K562 (cell line): Measurements from ENCODE around the gene GPRIN3.

Experiments used
- CBX2 ChIP-seq: fragments of 200-600 bp; sonication (generic); IDR thresholded peaks from one replicate; pipeline ENCODE4 v1.6.1; 2012; ENCODE audit warnings: mild to moderate bottlenecking, low read length, inconsistent platforms; ENCODE audit not compliant: insufficient read depth, poor library complexity, severe bottlenecking
- EZH2 ChIP-seq: IDR thresholded peaks from 2 replicates; pipeline ENCODE4 v1.6.1; 2012; ENCODE audit warnings: low read depth, mild to moderate bottlenecking, inconsistent platforms, low read length, borderline replicate concordance
- FIP1L1 ChIP-seq: fragments of 200-400 bp; formaldehyde crosslinking; IDR thresholded peaks from 2 replicates; pipeline ENCODE4 v1.6.1; 2018; ENCODE audit warnings: mild to moderate bottlenecking, low read depth, low read length; ENCODE audit not compliant: poor library complexity, severe bottlenecking
- NFYB ChIP-seq: IDR thresholded peaks from 2 replicates; pipeline ENCODE4 v1.6.1; 2011; ENCODE audit warnings: mild to moderate bottlenecking, moderate library complexity; ENCODE audit not compliant: insufficient read length; ENCODE audit errors: extremely low read depth
- POLR2A ChIP-seq: fragments of 450-650 bp; conservative IDR thresholded peaks from 2 replicates; pipeline ENCODE4 v1.6.1; 2016
- POLR2AphosphoS5 ChIP-seq: IDR thresholded peaks from 2 replicates; pipeline ENCODE4 v1.6.1; 2011; ENCODE audit warnings: mild to moderate bottlenecking, low read depth, low read length, moderate library complexity; ENCODE audit not compliant: control insufficient read depth, insufficient read depth
- YBX1 ChIP-seq: fragments of 450-650 bp; IDR thresholded peaks from 2 replicates; pipeline ENCODE4 v1.7.1; 2016; ENCODE audit warnings: mild to moderate bottlenecking
- ZNF79 ChIP-seq: fragments of 250-450 bp; sonication (Bioruptor Pico); IDR thresholded peaks from 2 replicates; pipeline ENCODE4 v1.4.0; 2020; ENCODE audit warnings: low read depth, mild to moderate bottlenecking, moderate library complexity
- ZNF830 ChIP-seq: fragments of 250-450 bp; sonication (Bioruptor Pico); IDR thresholded peaks from 2 replicates; pipeline ENCODE4 v1.5.0; 2021; ENCODE audit warnings: mild to moderate bottlenecking
- TF ChIP-seq, protein P1 (sequence below): fragments of 450-650 bp; conservative IDR thresholded peaks from 2 replicates; pipeline ENCODE4 v1.6.1; 2016; ENCODE audit warnings: missing genetic modification characterization, low read depth, mild to moderate bottlenecking, control low read depth, missing compliant biosample characterization
- TF ChIP-seq, protein P2 (sequence below): fragments of 450-650 bp; IDR thresholded peaks from 2 replicates; pipeline ENCODE4 v1.6.1; 2016; ENCODE audit warnings: missing biosample characterization, missing genetic modification characterization

- TF ChIP-seq POLR2A, result no peak
- TF ChIP-seq ZNF830, result no peak
- no peak for TF ChIP-seq ZNF79 (CRISPR knock-in tag)
- TF ChIP-seq CBX2, result no peak
- TF ChIP-seq FIP1L1, result no peak
- no peak for TF ChIP-seq NFYB
- no peak for TF ChIP-seq YBX1
- TF ChIP-seq POLR2AphosphoS5, result no peak
- TF ChIP-seq, protein P1, sequence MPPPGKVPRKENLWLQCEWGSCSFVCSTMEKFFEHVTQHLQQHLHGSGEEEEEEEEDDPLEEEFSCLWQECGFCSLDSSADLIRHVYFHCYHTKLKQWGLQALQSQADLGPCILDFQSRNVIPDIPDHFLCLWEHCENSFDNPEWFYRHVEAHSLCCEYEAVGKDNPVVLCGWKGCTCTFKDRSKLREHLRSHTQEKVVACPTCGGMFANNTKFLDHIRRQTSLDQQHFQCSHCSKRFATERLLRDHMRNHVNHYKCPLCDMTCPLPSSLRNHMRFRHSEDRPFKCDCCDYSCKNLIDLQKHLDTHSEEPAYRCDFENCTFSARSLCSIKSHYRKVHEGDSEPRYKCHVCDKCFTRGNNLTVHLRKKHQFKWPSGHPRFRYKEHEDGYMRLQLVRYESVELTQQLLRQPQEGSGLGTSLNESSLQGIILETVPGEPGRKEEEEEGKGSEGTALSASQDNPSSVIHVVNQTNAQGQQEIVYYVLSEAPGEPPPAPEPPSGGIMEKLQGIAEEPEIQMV (tag), result no peak
- TF ChIP-seq EZH2, result no peak
- TF ChIP-seq, protein P2, sequence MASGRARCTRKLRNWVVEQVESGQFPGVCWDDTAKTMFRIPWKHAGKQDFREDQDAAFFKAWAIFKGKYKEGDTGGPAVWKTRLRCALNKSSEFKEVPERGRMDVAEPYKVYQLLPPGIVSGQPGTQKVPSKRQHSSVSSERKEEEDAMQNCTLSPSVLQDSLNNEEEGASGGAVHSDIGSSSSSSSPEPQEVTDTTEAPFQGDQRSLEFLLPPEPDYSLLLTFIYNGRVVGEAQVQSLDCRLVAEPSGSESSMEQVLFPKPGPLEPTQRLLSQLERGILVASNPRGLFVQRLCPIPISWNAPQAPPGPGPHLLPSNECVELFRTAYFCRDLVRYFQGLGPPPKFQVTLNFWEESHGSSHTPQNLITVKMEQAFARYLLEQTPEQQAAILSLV (tag), result no peak
These were observed 9.3 kb upstream of the GPRIN3 start for GRCh38 chr4:89316931-89317366.
